Fibroblast of mammary gland (primary cell): ENCODE results near the gene FAM151A.
A peak's percentile ranks its signal among the peaks of the same experiment; 100 is the strongest.

Experiments
- DNase-seq: peaks from one replicate; pipeline ENCODE4 v3.0.0-alpha.2; 2010; ENCODE audit warnings: low read depth
- H3K4me3 ChIP-seq: 2 replicates; pipeline ENCODE4 v1.5.1; 2011; ENCODE audit warnings: low read depth, mild to moderate bottlenecking, low read length, moderate library complexity; ENCODE audit not compliant: control insufficient read depth
- TF ChIP-seq, protein P1 (sequence below): conservative IDR thresholded peaks from 2 replicates; pipeline ENCODE4 v1.5.1; 2011; ENCODE audit warnings: low read depth, low read length, inconsistent platforms; ENCODE audit not compliant: control insufficient read depth, insufficient read depth

Gene FAM151A

DNA sequence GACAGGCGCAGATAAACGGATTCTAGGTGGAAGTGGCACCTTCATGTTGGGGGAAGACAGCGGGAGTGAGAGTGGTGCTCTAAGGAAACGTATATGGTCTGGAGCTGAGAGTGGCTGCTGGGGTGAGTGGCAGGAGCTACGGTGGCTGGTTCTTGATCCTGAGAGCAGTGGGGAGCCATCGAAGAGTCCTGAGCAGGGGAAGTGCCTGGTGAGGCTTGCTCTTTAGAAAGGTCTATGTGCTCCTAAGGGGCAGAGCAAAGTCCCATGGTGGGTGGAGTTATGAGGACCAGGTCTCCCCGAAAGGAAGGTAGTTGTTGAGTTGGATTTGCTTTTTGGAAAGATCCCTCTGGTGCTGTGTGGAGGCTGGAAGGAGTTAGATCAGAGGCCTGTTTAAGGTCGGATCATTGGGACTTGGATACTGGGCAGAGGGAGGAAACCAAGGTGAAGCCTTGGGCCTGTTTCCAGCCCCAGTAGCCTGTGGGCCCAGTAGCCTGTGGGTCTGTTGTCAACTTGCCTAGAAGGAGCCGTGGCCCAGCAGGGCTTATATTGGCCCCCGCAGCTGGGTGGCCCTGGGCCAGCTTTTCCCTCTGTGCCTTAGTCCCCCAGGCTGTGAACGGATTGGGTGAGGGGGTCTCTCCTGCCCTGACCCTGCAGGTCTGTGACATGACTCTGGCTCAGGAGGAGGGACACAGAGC, 42.3 kb downstream of the FAM151A start:
- DNase-seq = no peak
- no peak overlapping the region for H3K4me3 ChIP-seq
- TF ChIP-seq, protein P1, sequence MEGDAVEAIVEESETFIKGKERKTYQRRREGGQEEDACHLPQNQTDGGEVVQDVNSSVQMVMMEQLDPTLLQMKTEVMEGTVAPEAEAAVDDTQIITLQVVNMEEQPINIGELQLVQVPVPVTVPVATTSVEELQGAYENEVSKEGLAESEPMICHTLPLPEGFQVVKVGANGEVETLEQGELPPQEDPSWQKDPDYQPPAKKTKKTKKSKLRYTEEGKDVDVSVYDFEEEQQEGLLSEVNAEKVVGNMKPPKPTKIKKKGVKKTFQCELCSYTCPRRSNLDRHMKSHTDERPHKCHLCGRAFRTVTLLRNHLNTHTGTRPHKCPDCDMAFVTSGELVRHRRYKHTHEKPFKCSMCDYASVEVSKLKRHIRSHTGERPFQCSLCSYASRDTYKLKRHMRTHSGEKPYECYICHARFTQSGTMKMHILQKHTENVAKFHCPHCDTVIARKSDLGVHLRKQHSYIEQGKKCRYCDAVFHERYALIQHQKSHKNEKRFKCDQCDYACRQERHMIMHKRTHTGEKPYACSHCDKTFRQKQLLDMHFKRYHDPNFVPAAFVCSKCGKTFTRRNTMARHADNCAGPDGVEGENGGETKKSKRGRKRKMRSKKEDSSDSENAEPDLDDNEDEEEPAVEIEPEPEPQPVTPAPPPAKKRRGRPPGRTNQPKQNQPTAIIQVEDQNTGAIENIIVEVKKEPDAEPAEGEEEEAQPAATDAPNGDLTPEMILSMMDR = no peak

DNA sequence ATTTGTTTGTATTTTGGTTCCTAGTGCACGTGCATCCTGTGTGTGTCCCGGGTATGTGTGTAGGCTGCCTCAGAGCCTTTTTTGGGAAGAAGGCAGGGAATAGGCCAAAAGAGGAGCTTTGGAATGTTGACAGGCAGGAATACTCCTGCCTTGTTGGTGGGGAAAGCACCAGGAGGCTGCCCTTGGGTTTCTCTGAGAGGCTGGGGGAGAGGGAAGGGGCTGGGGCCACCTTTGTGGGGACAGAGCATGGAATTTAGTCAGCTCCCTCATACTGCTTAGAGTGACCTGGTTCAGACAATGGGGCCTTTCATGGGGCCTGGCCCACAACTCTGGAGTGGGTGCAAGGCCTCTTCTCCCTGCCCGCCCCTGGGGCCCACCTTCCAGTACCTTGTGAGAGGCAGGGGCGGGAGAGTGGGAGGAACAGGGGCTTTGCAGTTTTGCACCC, 44.0 kb downstream of the FAM151A start:
- no peak for DNase-seq
- no peak overlapping the region for H3K4me3 ChIP-seq
- TF ChIP-seq, protein P1 = no peak

DNA sequence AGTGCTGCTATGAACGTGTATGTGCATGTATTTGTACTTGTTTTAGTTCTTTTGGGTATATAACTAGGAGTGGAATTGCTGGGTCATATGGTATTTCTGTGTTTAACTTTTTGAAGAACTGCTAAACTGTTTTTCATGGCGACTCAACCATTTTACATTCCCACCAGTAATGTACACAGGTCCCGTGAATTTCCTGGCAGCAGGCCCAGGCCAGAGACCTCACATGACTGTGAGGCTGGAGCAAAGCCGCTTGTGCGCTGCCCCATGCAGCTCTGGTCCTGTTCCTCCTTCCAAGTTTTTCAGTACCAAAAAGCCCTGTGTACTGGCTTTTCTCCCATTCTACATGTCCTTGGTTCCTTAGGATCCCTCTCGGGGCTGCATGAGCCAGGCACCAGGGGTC, 45.7 kb downstream of the FAM151A start:
- peak; percentile 36 for DNase-seq
- TF ChIP-seq, protein P1 = no peak
- H3K4me3 ChIP-seq = no peak overlapping the region

DNA sequence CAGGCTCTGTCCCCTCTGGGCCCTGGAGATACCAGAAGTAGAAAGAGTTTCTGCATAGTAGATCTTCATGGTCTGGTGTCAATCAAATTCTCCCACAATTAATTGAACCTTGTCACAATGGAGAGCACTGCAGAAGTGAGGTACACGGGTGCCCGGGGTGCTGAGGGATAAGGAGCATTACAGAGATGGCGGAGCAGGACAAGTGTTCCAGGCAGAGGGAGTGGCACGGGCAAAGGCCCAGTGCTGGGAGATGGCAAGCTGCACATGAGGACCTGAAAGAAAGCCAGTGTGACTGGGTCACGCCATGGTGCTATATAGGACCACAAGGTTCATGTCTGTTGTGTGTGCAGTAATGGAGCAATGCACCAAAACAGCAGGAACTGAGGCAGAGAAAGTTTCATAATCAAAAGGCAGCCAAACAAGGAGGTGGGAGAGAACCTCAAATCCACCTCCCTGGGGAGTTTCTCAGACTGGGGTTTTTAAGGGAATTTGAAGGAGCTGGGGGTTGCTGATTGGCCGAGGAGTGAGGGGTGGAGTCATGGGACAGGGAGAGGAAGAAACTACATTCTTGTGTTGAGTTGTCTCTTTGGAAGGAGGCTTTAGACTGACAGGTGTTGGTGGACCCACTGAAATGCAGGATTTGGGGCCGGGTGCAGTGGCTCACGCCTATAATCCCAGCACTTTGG, 47.6 kb downstream of the FAM151A start:
- H3K4me3 ChIP-seq = no peak overlapping the region
- DNase-seq = no peak
- TF ChIP-seq, protein P1 = no peak

DNA sequence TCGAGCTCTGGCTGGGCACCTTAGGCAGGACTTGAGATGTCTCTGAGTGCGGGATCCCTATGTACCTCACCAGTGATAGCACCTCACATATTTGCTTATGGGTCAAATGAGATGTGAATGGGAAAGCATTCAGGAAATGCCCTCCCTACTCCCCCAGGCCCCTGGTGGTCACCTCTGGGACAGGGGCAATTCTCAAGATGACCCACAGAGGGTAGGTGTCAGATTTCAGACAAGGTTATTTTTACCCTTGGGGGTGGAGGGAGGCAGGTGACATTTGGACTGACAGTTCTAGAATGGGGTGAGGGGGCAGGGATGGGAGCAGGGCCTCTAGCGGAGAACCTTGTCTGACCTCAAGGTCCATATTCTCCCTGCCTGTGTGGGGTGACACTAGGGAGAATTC, 48.2 kb downstream of the FAM151A start:
- TF ChIP-seq, protein P1 = no peak
- H3K4me3 ChIP-seq = no peak overlapping the region
- no peak for DNase-seq

DNA sequence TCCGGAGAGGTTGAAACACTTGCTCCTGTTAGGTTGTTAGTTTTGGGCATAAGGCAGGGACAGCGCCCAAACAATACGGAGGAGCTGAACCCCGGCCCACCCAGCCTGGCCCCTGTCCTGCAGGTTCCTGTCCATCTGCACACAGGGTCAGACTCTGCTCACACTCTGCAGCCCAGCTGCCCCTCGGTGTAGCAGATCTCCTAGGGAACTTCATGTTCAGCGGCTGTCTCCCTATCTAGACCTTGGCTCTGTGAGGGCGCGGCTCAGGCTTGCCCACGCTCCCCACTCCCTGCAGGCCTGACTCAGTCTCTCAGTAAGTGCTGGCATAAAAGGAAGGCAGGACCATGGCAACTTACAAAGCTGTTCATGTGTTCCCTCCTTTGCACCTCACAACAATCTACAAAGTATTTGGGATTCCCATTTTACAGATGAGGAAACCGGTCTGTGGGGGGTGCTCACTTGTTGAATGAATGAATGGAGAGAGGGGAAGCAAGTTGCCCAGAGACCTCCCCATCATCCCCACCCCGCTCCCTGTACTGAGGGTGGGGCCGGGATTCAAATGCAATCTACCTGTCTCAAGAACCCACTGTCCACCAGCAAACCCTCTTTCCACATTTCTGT, 49.1 kb downstream of the FAM151A start:
- H3K4me3 ChIP-seq = no peak overlapping the region
- DNase-seq = no peak
- TF ChIP-seq, protein P1 = no peak
